Measurements from ENCODE around the gene ZNF500. TPM values are rescaled to one million over a fixed set of nuclear protein-coding genes. Genes with fewer than 3 reads are reported as not detected.
A peak's percentile ranks its signal among the peaks of the same experiment; 100 is the strongest.

The ZNF500 gene
- total RNA-seq, 3 donors from 2014 or later = 8.2 to 17.0 (median 16.4) TPM

DNA sequence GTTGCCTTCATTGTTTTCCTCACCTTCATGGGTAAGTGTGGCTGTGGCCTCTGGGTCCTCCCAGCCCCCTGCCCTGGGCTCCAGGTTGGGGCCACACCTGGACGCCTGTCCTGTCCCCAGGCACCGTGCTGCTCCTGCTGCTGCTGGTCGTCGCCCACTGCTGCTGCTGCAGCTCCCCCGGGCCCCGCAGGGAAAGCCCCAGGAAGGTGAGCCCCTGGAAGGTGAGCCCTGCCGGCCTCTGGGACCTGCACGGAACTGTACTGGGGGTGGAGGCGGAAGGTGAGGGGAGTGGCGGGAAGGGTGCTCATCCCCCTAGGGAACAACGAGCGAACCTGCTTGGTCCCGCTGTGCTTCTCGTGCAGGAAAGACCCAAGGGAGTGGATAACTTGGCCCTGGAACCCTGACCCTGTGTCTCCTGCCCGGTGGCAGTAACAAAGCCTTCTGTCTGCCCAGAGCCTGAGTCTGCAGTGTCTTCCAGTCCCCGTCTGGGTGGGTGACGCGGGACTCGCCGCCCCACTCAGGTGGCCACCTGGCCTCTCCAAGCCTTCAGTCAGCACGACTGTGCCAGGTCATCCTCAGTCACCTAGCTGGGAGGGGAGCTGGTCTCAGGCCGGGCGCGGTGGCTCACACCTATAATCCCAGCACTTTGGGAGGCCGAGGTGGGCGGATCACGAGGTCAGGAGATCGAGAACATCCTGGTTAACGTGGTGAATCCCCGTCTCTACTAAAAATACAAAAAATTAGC lies 29.0 kb upstream of the ZNF500 start:
- peaks cover 0 to under 1% of the 10 kb centered on the region in 2 donors for H3K4me1 ChIP-seq
- H3K27ac ChIP-seq = peak overlapping the region; percentile 78 to 84
- no peaks in the 10 kb centered on the region for H3K9me3 ChIP-seq
- no peaks in the 10 kb centered on the region for H3K27me3 ChIP-seq
- H3K36me3 ChIP-seq = no peaks in the 10 kb centered on the region
- TF ChIP-seq CTCF (IDR thresholded peaks at IDR 0.05) = no peak
- TF ChIP-seq POLR2AphosphoS5 (IDR thresholded peaks at IDR 0.05) = no peak
- no peak for TF ChIP-seq POLR2A (IDR thresholded peaks at IDR 0.05)
- peak overlapping the region in 2 of 3 donors; percentile 47 to 58 for H3K4me3 ChIP-seq
- intact Hi-C loops (cut with DNase I; ENCODE audit: low total_unique reads) = no loop called here
- DNase-seq (ENCODE audit: low spot score in 2 of 2) = no peak

DNA sequence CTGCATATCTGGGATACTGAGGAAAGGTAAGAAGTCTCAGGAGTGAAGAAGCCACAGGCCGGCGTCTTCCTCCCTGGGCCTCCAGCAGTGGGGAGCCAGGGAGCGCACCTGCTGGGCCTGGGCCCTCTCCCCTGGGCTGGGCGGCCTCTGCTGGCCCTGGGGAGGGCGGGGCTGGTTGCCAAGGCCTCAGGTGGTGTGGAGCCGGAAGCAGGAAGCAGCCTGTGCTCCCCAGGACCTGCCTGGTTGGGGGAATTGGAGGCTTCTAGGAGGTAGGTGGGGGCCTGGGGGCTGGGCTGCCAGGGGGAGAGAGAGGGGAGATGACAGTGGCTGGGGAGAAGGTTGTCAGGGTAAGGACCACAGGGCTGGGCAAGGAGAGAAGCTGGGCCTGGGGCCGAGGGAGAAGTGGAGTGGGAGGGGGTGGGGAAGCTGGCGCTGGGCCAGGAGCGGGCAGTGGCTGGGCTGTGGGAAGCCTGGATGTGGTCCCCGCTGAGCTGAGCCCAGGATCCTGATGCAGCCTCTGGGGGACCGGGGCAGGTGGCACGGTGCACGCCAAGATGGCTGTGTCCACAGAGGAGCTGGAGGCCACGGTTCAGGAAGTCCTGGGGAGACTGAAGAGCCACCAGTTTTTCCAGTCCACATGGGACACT lies 28.3 kb upstream of the ZNF500 start, which contains the start of gene SMIM22:
SMIM22 (plus strand) TSS at position 189 of the 647 bp plus-strand sequence; CDS start at position 555, 366 bp downstream.
- Histone ChIP-seq H3K4me3 (peak within 1 kb of the TSS in 2 of 3 donors; percentile 47 to 58), H3K27me3 (no peaks in the 10 kb centered on the region), H3K27ac (peak within 1 kb of the TSS; percentile 78 to 84), H3K9me3 (no peaks in the 10 kb centered on the region), H3K4me1 (no peaks in the 10 kb centered on the region), H3K36me3 (no peaks in the 10 kb centered on the region)
- TF ChIP-seq POLR2A (IDR thresholded peaks at IDR 0.05) = no peak
- TF ChIP-seq CTCF (IDR thresholded peaks at IDR 0.05) = no peak
- TF ChIP-seq POLR2AphosphoS5 (IDR thresholded peaks at IDR 0.05) = no peak
- intact Hi-C loops (cut with DNase I; ENCODE audit: low total_unique reads) = no loop called here
- DNase-seq (ENCODE audit: low spot score in 2 of 2) = no peak

DNA sequence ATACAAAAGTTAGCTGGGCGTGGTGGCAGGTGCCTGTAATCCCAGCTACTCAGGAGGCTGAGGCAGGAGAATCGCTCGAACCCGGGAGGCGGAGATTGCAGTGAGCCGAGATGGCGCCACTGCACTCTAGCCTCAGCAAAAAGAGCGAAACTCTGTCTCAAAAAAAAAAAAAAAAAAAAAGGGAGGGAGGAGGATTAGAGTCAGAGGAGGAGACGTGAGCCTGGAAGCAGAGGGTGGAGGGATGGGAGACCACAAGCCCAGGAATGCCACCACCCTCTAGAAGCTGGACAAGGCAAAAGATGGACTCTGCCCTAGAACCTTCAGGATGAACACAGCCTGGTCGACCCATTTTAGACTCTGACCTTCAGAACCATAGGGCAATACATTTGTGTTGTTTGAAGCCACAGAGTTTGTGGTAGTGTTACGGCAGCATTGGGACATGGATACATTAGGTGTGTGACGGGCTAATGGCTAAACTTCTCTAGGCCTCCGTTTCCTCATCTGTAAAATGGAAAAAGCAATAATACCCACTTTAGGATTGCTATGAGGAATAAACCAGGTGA lies 26.1 kb upstream of the ZNF500 start:
- intact Hi-C loops (cut with DNase I; ENCODE audit: low total_unique reads) = no loop called here
- no peak for TF ChIP-seq POLR2A (IDR thresholded peaks at IDR 0.05)
- no peak for TF ChIP-seq POLR2AphosphoS5 (IDR thresholded peaks at IDR 0.05)
- no peak for TF ChIP-seq CTCF (IDR thresholded peaks at IDR 0.05)

GRCh38 chr16:4790871-4791270 lies 23.9 kb upstream of the ZNF500 start:
- H3K36me3 ChIP-seq = no peaks in the 10 kb centered on the region
- no peak for TF ChIP-seq POLR2A (IDR thresholded peaks at IDR 0.05)
- TF ChIP-seq POLR2AphosphoS5 (IDR thresholded peaks at IDR 0.05) = no peak
- no peak for TF ChIP-seq CTCF (IDR thresholded peaks at IDR 0.05)
- no peaks in the 10 kb centered on the region for H3K9me3 ChIP-seq
- no peaks in the 10 kb centered on the region for H3K4me1 ChIP-seq
- no peak overlapping the region for H3K27ac ChIP-seq
- H3K4me3 ChIP-seq = no peak overlapping the region
- no peaks in the 10 kb centered on the region for H3K27me3 ChIP-seq
- intact Hi-C loops (cut with DNase I; ENCODE audit: low total_unique reads) = no loop called here
- DNase-seq (ENCODE audit: low spot score in 2 of 2) = no peak

More for the DNA sequence above, 26.1 kb upstream of the ZNF500 start:
- Histone ChIP-seq H3K4me1 (no peaks in the 10 kb centered on the region), H3K27me3 (no peaks in the 10 kb centered on the region), H3K27ac (no peak overlapping the region), H3K9me3 (no peaks in the 10 kb centered on the region), H3K4me3 (no peak overlapping the region), H3K36me3 (no peaks in the 10 kb centered on the region)
- no peak for DNase-seq (ENCODE audit: low spot score in 2 of 2)

DNA sequence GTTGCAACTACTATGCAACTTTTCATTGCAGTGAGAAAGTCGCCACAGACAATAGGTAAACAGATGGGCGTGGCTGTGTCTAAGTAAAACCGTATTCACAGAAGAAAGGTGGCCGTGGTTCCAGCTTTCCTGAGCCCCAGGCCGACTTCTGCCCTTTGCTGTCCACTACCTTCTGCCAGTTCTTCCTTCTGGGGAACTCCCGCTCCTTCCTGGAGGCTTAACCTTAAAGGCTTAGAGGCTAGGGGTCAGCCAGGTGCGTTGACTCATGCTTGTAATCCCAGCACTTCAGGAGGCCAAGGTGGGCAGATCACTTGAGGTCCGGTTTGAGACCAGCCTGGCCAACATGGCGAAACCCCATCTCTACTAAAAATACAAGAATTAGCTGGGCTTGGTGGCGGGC lies 23.3 kb upstream of the ZNF500 start:
- H3K27me3 ChIP-seq = no peaks in the 10 kb centered on the region
- no peak overlapping the region for H3K27ac ChIP-seq
- intact Hi-C loops (cut with DNase I; ENCODE audit: low total_unique reads) = no loop called here
- no peaks in the 10 kb centered on the region for H3K36me3 ChIP-seq
- no peak for DNase-seq (ENCODE audit: low spot score in 2 of 2)
- no peaks in the 10 kb centered on the region for H3K4me1 ChIP-seq
- no peak overlapping the region for H3K4me3 ChIP-seq
- TF ChIP-seq POLR2AphosphoS5 (IDR thresholded peaks at IDR 0.05) = no peak
- TF ChIP-seq CTCF (IDR thresholded peaks at IDR 0.05) = no peak
- TF ChIP-seq POLR2A (IDR thresholded peaks at IDR 0.05) = no peak
- no peaks in the 10 kb centered on the region for H3K9me3 ChIP-seq
